ENCODE measurements around the gene CBARP.

Gene CBARP

GRCh38 chr19:1182068-1182467, 55.7 kb downstream of the CBARP start:
- DNase-seq (ENCODE audit: insufficient read length, low spot score), result no peak
- no peak for FAIRE-seq
- TF ChIP-seq POLR2A (IDR thresholded peaks at IDR 0.05; ENCODE audit: low read depth, low read length), result no peak

- no peak for TF ChIP-seq POLR2A (IDR thresholded peaks at IDR 0.05; ENCODE audit: low read depth, low read length)
- no peak for DNase-seq (ENCODE audit: insufficient read length, low spot score)
- no peak for FAIRE-seq
Measured at GRCh38 chr19:1181606-1182005, 56.2 kb downstream of the CBARP start.

All from H54 (cell line).